ENCODE results near the gene CD58.

Gene CD58

GRCh38 chr1:116537040-116537831, 33.6 kb downstream of the CD58 start:
- no peak for DNase-seq

DNA sequence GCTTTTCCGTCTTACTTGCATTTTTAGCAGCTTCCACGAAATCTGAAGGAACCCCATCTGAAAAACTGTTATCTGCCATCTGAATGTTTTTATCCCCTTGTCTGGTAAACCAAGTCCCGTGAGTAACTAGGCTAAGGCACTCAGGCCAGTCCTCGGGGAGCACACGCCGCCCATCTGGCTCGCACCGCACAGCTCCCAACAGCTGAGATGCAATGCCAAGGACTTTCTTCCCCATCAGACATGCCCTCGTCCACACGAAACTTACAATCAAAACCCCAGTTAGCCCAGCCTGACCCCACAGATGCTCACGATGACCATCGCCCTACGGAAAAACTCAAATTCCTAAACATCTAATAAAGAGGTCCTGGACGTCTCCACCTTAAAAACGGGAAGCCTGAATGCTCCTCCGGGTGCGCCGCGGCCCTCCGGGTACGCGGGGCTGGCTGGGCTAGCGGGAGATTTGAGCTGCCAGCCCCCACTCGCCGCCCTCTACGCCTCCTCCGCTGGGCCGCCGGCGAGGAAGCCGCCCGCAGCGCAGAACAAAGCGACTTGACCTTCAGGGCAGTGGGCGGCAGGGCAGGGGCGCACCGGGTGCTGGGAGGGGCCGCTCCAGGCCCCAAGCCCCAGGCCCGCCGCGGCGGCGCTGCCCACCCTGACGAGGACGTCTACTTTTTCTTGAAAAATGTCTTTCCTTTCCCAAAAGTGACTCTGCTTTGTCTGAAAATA, 36.6 kb downstream of the CD58 start:
- no peak for DNase-seq

GRCh38 chr1:116533429-116533820, 37.4 kb downstream of the CD58 start:
- DNase-seq, result no peak

- DNase-seq, result no peak
These were observed 38.0 kb downstream of the CD58 start for GRCh38 chr1:116532671-116533428.

GRCh38 chr1:116531917-116532316, 38.9 kb downstream of the CD58 start:
- DNase-seq, result no peak

DNA sequence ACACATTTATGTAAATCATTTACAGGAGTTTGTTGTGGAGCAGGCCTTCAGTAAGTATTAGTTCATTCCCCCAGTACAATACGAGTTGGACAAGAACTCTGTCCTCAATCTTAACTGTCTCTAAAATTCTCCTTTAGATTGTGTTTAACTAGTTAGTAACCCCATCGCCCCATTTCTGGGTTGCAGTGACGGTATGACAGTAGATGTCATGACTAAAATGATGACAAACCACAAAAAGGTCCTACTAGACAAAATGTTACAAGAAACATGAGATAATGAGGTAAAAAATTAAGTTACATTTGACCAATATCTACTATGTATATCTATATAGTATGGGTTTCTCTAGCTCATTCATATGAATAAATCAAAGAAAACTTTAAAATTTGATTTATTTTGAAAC, 41.1 kb downstream of the CD58 start:
- no peak for DNase-seq

DNA sequence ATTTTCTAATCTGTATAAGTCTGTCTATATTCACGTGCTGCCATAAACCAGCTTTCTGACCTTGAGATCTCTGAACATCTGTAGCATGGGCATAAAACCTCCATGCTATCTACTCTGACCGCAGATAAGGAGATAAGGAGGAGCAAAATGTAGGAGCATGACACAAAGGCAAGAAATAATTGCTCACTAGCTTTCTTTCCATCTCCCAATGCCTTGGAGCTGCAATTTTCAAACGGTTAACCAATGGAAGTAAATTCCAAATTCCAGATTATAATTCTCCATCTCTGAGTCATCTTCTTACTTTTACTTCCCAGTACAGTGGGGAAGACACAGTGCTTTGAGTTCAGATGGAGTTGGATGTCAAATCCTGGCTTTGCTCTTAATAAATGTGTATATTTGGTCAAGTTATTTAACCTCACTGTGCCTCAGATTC, 41.6 kb downstream of the CD58 start:
- DNase-seq, result no peak

- no peak for DNase-seq
These were observed 42.3 kb downstream of the CD58 start for GRCh38 chr1:116528329-116529083.

GRCh38 chr1:116525440-116525839, 45.4 kb downstream of the CD58 start:
- no peak for DNase-seq

DNA sequence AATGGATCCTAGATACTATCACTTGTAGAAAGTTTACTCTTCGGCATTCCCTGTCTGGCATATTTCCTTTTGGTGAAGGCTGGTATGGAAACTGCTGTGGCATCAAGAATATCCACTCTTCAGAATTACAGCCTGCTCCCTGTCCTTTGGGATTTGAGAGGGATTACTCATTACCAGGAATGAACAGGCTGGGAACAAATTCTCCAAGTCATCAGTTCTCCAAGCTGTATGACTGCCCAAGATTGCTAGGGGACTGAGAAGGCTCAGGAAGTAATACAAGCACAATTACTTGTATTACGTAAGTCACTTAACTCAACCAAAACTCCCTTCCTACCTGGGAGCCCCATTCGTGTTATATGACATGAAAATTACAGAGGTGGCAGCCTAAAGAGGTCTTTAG, 49.6 kb downstream of the CD58 start:
- no peak for DNase-seq

- no peak for DNase-seq
These were observed 52.4 kb downstream of the CD58 start for GRCh38 chr1:116518400-116518799.

DNA sequence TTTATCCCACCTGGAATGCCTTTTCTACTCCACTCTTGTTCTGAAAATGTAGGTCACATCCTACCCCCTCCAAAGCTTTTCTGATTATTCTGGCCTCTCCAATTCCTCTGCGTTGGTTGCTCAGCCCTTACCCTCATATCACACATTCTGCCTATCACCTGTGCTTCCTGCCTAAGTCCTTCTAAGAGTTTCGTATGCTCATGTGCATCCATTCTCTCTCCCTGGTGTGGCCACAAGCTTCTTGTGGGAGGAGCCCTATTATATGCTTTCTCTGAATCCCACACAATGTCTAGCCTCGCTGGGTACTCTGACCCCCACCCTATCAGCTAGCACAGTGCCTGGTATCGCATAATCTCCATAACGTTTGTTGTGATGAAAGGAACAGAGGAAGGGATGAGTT, 54.2 kb downstream of the CD58 start:
- DNase-seq, result no peak

DNA sequence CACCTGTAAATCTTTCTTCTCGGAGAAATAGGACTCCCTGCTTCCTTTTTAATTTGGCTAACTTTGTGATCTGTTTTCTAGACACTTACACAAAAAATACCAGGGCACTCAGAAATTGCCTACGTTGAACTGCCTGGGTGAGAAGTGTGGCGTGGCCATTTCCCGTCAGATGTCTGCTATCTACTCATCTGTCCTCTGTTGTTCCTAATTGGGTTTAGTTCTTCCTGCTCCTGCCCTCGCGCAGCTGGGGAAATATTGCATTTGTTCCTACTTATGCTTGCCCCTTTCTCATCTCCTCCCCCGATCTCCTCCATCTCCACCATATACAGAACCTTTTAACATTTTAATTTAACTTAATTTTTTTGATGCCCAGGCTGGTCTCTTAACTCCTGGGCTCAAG, 55.1 kb downstream of the CD58 start:
- DNase-seq, result no peak

DNA sequence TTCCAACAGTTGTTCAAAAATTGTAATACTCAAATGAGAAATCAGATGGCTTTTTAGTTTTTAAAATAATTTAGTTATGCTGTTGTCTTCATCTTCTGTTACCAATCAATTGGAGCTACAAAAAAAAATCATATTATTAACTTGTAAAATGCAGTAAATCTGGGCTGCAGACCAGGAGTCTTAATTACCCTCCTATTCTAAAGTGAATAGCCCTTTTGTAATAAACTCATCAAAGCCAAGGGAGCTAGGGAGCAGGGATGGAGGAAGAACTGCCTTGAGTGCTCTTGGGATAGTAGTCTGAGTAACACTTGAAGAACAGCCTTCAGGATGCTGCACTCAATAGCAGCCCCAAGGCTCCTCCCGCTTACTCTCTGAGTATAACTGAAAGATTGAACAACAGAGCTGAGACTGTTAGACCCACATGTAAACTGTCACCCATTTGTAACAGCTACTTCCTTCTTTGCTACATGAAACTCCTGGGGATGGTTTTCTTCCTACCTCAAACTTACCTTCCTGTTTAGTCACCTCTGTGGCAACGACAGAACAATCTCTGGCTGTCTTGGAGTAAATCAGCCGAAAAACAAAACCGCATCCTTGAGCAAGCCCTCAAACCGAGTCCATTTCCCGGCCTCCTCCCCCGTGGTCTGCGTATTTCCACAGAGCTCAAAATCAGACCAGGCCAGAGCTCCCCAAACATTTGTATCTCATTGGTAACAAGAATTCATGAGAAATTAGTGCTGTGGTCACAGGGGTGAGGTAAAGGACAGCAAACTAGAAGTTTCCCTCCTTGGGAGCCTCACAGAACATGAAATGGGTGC, 55.9 kb downstream of the CD58 start:
- DNase-seq, result no peak

GRCh38 chr1:116513956-116514355, 56.9 kb downstream of the CD58 start:
- DNase-seq, result no peak

DNA sequence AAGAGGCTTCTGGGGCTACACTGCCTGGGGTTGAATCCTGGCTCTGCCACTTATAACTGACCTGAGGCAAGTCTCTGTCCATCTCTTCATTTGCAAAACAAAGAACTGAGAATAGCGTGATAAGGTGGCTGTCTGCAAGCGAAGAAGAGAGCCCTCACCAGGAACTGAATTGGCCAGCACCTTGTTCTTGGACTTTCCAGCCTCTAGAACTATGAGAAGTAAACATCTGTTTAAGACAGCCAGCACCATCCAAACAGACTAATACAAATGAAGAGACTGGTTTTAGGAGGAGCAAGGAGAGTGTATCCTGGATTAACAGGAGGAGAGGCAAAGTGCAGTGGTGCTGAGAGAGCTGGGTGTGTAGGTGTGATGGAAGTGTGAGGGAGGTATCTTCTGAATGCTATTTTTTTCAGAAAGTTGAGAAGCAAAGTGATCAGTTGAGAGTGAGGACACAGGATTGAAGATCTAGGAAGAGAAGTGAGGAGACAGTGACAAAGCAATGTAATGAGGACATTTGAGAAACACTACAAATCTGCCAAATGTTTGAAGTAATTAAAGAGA, 59.3 kb downstream of the CD58 start:
- no peak for DNase-seq

GRCh38 chr1:116510361-116510760, 60.5 kb downstream of the CD58 start:
- no peak for DNase-seq

DNA sequence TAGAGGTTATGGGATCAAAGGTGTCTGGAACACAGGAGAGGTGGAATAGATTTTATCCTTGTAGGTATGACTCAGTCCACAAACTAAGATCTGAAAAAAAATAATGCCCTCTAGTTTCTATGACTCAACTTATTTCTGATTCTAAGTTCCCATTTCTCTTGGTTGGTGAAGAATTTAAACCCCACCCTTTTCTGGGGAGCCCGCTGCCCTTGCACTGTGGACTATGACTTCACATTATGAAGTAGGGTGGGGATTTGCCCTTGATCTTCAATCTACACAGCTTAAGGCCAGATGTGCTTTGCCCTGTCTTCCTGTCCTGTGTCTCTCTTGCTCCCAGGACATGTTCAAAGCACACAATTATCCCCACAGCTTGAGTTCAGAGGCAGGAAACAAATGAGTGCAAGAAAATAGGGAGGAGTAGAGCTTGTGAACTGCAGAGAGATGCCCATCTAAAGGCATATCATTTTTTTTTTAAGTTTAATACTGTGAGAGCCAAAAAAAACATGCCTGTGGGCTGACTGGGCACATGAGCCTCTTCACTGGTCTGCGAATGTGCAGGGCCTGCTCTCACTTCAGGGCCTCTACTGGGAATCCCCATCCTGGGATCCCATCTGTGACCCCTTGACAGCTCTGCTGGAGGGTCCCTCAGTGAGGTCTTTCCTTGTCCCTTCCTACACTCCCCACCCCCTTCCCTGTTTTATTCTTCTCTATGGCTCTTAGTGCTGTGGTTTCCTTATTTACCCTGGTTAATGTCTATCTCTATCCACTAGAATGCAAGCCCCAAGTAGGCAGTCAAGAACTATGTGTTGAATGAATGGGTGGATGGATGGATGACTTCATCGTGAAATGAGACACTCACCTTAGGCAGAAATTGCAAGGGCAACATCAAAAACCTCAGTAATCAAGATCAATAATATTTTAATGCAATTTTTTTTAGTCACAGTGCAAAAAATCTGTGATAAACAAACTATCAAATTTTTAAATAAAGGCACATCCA, 61.5 kb downstream of the CD58 start:
- DNase-seq, result no peak

- DNase-seq, result no peak
These were observed 62.5 kb downstream of the CD58 start for GRCh38 chr1:116508085-116508983.
